GM12891 (cell line): ENCODE measurements around the gene CSPG4.

Experiments
- POLR2A ChIP-seq: IDR thresholded peaks from 2 replicates; pipeline ENCODE4 v1.6.1; 2011; ENCODE audit warnings: low read depth, low read length, control low read depth
- POLR2AphosphoS5 ChIP-seq: IDR thresholded peaks from 2 replicates; pipeline ENCODE4 v1.6.1; 2011; ENCODE audit warnings: low read depth, low read length, control low read depth
- POU2F2 ChIP-seq: IDR thresholded peaks from 2 replicates; pipeline ENCODE4 v1.6.1; 2011; ENCODE audit warnings: low read depth, mild to moderate bottlenecking, control low read depth, low read length, moderate library complexity

DNA sequence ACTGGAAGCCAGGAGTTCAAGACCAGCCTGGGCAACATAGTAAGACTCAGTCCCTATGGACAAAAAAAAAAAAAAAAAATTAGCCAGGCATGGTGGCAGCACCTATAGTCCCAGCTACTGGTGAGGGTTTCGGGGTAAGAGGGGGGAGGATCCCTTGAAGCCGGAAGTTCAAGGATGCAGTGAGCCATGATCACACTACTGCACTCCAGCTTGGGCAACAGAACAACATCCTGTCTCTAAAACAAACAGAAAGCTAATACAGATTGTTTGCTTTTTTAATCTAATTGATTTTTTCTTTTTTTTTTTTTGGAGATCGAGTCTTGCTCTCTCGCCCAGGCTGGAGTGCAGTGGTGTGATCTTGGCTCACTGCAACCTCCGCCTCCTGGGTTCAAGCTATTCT, 71.0 kb downstream of the CSPG4 start:
- no peak for TF ChIP-seq POLR2A
- TF ChIP-seq POLR2AphosphoS5 = no peak
- TF ChIP-seq POU2F2 = no peak
